Activated CD4-positive, alpha-beta T cell treated with anti-CD3 and anti-CD28 coated beads, Interleukin-2, amount 50 U/mL, for 4 hours (primary cell): ENCODE measurements around the gene CHST6.
"Not testable (repeated sequence)": the region's sequence is repeated elsewhere in the genome, so short reads cannot be mapped to it uniquely, and the experiment has no call there.

Experiments
- DNase-seq, 2 experiments: peaks; one replicate each; pipeline ENCODE4 v3.0.0-alpha.2; 2020

The CHST6 gene

DNA sequence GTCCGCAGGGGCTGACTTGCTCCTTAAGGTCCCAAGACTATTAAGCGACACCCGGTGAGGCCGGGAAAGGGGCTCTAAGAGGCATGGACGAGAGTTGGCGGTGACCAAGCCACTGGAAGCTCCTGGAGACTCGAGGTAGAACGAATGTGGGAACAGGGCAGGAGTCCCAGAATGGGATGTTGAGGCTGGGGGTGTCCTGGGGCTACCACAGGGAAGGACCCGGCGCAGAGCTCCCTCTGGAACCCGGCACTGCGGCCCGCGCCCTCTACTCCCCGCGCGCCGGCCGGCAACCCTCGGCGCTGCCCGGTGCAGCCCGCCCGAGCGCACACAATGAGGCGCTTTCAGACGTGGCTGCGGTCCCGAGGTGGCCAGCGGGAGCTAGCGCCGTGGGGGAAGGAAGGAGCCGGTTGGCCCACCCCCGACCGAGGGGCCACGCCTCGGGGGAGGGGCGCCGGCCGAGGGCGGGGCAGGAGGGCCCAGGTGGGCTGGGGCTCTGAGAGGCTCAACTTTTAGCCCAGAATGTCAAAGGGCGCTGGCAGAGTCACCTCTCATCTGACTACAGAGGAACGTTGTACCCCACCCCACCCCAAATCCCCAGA lies at the start of gene CHST6:
Gene CHST6, minus strand, starts transcription at position 366 of the 599 bp plus-strand sequence. CDS start 15,613 bp downstream, outside the sequence.
- no peak for DNase-seq

GRCh38 chr16:75542462-75542861 lies 47.2 kb upstream of the CHST6 start:
- DNase-seq = not testable (repeated sequence)

- no peak for DNase-seq
Measured at GRCh38 chr16:75541236-75541635, 46.0 kb upstream of the CHST6 start.

DNA sequence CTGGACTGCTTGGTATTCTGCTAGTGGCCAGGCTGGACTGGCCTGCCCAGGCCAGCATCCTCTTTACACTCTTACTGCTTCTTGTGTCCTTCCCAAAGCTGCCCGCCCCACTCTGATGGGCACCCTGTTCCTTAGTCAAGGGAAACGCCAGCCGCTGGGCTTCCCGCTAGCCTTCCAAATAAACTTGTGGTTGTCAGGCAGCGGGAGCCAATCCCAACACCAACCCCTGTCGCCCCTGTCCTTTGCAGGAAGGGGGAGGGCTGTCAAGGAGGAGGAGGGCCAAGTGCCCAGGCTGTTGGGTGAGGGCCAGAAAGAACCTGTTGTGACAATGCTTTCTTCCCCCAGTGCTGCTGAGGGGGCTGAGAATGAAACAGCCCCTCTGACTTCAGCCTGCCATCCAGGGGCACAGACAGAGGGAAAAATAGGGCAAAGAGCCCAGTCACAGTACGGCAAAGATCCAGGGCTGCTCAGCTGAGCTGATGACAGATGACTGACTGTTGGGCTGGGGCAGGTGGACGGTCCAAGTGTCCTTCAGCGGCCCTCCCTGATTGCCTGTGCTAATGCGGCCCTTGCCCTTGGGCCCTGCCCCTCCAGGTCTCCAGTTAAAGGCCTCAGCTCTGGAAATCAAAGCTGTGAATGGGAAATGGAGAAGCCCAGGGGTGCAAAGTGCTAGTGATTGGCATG lies 43.8 kb upstream of the CHST6 start:
- not testable (repeated sequence) for DNase-seq

DNA sequence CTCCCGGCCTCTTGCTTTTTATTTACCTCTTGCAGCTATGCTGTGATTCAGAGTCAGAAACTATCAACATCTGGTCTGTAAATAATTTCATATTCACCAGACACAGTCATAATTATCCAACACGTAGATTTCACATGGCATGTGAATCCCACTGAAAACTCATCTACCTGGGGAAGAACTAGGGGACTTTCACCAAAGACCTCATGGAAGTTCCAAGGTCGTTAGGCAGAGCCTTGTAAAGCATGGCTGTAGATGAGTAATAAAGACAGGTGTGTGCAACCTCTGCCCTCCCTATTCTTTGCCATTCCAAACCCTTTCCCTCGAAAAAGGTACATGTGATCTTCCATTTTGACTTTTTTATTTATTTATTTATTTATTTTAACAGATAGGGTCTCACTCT lies 42.5 kb upstream of the CHST6 start:
- no peak for DNase-seq

GRCh38 chr16:75535901-75536300 lies 40.7 kb upstream of the CHST6 start, which contains the start of gene CHST5:
Gene CHST5 (minus strand): TSS chr16:75536108. CDS start chr16:75530384, 5,724 bp downstream.
- DNase-seq = no peak

DNA sequence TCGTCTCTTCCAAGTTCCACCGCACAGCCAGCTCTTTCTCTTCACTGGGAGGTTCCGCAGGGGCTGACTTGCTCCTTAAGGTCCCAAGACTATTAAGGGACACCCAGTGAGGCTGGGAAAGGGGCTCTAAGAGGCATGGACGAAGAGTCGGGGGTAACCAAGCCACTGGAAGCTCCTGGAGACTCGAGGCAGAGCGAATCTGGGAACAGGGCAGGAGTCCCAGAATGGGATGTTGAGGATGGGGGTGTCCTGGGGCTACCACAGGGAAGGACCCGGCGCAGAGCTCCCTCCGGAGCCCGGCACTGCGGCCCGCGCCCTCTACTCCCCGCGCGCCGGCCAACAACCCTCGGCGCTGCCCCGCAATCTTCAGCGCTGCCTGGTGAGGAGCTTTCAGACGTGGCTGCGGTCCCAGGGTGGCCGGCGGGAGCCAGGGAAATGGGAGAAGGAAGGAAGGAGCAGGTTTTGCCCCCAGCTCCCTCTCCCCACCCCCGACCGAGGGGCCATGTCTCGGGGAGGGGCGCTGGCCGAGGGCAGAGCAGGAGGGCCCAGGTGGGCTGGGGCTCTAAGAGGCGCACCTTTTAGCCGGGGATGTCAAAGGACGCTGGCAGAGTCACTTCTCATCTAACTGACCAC lies 40.1 kb upstream of the CHST6 start:
- no peak for DNase-seq

DNA sequence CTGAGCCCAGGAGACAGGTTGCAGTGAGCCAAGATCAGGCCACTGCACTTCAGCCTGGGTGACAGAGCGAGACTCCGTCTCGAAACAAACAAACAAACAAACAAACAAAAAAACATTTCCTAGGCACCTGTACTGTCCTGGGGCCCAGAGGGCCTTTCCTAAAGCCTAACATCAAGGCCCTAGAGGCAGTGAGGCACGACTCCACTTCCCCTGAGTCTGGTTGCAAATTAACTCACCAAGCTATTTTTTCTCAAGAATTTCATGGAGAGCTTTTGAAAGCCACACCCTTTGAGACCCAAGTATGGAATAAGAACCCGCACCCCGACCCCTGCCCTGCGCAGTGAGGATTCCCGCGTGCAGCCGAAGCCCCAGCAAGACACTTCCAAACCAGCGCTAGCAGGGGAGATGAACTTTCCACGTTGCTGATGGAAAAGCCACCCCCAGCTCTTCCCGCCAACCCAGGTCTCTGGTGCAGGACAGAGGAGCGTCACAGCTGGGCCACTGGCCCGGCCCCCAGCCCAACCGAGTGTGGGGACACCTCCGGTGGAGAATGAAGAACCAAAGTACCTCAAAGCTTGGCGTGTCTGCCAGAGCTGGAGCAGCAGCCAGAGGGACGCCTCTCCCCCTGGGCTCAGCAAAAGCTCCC lies 39.4 kb upstream of the CHST6 start:
- DNase-seq = no peak

DNA sequence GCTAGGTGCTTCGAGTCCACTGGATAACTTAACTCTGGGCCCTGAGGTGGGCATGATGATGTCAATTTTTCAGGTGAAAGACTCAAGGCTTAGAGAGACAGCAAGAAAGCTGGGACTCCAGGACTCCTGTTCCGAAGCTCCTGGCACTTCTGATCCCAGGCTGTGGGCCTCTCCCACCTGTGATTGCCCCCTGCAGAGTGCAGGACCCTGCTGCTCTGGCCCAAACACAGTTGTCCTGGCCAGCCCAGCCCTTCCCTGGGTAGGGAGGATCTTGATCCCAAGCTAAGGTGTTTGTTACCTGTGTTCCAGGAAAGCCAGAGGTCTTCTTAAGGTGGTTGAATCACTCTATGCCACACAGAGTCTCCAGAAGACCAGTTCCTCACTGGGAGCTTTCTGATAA lies 37.5 kb upstream of the CHST6 start:
- DNase-seq = no peak

GRCh38 chr16:75532142-75532765 lies 37.0 kb upstream of the CHST6 start:
- no peak for DNase-seq

DNA sequence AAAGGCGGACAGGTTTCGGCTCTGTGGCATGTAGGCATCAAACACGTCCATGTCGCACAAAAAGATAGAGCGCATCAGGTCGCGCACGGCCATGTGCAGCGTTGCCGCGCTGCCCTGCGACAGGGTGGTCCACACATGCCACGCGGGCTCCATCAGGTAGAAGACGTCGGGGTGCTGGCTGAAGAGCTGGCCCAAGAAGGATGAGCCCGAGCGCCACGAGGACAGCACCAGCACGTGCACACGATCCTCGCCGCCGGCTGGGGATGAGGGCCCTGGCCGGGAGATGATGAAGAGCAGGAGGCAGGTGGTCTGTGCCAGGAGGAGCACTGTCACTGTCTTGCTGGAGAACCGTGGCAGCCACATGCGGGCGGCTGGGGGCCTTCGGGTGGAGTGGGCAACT lies 34.7 kb upstream of the CHST6 start:
- DNase-seq = no peak

GRCh38 chr16:75529056-75529905 lies 34.0 kb upstream of the CHST6 start:
- DNase-seq = no peak

GRCh38 chr16:75527825-75528299 lies 32.6 kb upstream of the CHST6 start:
- no peak for DNase-seq

DNA sequence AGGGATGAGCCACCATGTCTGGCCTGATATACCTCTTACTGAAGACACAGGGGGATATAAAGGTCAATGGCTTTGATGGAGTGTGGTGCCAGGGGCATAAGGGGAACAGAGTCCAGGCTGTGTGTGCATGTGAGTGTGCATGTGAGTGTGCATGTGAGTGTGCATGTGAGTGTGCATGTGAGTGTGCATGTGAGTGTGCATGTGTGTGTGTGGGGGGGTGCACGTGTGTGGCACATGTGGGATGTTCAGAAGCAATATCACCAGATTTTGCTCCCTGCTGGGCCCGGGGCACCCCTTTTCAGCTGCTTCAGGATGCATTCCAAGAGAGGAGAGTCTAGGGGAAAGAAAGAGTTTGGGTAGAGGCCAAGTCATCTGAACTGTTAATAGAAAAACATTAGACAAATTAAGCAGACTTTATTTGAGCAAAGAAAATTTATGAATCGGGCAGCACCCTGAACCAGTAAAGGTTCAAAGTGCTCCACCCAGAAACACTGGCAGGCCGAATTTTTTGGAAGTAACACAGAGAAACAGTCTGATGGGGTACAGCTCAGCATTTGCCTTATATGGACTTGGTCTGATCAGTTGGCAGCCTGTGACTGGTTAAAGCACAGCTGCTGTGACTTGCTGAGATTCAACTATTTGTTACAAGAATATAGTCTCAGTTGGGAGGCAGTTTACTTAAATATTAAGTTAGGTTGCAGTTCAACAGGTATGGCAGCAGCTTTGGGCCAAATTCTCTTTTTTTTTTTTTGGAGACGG lies 31.0 kb upstream of the CHST6 start:
- DNase-seq = no peak

DNA sequence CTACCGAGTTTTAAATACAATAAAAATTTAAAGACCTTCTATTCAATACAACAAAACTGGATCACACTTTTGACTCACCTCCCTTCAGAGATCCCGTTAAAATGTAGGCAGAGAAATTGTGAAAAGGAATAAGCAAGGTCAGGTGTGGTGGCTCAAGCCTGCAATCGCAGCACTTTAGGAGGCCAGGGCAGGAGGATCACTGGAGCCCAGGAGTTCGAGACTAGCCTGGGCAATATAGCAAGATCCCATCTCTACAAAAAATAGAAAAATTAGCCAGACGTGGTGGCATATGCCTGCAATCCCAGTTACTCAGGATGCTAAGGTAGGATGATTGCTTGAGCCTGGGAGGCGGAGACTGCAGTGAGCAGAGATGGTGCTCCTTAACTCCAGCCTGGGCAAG lies 23.9 kb upstream of the CHST6 start:
- no peak for DNase-seq

- DNase-seq = peak; percentile 8 to 11
Measured at GRCh38 chr16:75516189-75516966, 21.1 kb upstream of the CHST6 start.

DNA sequence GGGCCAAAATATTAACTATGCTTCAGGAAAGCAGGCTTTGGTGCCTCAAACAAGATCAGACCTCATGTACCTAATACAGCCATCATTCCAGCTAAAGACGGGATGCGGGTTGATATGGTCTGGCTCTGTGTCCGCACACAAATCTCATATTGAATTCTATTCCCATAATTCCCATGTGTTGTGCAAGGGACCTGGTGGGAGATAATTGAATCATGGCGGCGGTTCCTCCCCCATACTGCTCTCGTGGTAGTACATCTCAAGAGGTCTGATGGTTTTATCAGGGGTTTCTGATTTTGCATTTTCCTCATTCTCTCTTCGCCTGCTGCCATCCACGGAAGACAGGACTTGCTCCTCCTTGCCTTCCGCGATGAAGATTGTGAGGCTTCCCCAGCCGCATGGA lies 19.1 kb upstream of the CHST6 start:
- DNase-seq = no peak

DNA sequence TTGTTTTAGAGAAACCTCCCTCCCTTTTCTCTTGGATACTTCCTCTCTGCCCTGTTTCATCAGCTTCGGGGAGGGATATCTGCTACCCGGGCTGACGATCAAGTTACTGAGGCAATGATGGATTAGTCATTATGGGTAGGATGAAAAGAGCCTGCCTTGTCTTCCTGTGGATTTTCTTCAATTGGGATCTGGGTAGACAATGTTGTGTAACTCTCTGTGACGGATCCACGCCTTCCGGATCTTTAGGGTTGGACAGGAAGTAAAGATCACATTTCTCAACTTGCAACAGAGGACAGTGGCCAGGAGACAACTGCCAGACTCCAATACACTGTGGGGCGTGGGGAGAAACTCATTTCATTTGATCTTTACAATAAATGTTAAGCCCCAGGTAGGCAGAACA lies 11.3 kb upstream of the CHST6 start:
- DNase-seq = no peak

DNA sequence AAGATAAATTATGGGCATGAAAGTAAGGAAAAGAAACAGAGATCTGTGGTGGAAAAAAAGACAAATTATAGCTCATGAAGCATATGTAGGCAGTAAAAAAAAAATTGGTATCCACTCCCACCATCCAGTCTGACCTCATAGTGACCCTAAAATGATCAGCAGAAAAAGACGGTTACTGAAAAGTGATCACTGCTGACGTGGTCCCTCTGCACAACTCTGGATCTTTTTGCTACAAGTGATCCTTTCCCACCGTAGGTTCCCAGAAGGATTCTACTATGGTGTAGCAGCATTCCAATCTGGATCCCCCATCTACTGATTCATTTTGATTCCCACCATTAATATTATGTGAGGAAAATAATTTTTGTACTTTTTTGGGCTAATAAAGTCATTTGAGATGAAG lies 10.9 kb upstream of the CHST6 start:
- no peak for DNase-seq

- DNase-seq = no peak
Measured at GRCh38 chr16:75503801-75504200, 8.6 kb upstream of the CHST6 start.
